Measurements from ENCODE around the gene RASD2.

DNA sequence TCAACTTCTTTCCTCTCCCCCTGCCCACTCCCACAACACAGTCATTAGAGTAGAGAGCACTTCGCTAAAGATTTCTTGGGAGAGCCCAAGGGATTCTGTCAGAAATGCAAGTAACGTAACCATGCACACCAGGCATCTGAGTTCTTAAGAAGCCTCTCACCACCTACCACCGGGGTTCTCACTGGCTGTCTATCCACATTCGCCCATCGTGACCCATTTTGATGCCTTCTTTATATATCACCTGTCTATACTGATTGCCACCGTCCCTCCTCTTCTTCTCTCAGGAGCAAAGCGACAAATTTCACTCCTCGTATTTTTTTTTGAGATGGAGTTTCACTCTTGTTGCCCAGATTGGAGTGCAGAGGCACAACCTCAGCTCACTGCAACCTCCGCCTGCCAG, 23.9 kb upstream of the RASD2 start:
- TF ChIP-seq, protein P1, sequence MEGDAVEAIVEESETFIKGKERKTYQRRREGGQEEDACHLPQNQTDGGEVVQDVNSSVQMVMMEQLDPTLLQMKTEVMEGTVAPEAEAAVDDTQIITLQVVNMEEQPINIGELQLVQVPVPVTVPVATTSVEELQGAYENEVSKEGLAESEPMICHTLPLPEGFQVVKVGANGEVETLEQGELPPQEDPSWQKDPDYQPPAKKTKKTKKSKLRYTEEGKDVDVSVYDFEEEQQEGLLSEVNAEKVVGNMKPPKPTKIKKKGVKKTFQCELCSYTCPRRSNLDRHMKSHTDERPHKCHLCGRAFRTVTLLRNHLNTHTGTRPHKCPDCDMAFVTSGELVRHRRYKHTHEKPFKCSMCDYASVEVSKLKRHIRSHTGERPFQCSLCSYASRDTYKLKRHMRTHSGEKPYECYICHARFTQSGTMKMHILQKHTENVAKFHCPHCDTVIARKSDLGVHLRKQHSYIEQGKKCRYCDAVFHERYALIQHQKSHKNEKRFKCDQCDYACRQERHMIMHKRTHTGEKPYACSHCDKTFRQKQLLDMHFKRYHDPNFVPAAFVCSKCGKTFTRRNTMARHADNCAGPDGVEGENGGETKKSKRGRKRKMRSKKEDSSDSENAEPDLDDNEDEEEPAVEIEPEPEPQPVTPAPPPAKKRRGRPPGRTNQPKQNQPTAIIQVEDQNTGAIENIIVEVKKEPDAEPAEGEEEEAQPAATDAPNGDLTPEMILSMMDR (IDR thresholded peaks at IDR 0.05 in 4 of 5, conservative IDR thresholded peaks at IDR 0.05 in 1 of 5) = no peak
- TF ChIP-seq POLR2A (IDR thresholded peaks at IDR 0.05) = no peak

All from gastrocnemius medialis (tissue), 4 donors.